Measurements from ENCODE around the gene IL2RA.

IL2RA gene

GRCh38 chr10:6082496-6083395 is 20.6 kb upstream of the IL2RA start:
- no peak for DNase-seq (ENCODE audit: low read depth)
- H3K4me3 ChIP-seq (ENCODE audit: low read length), result no peak overlapping the region
- no peak for TF ChIP-seq CTCF (conservative IDR thresholded peaks at IDR 0.05; ENCODE audit: low read depth, low read length)

- no peak for TF ChIP-seq CTCF (conservative IDR thresholded peaks at IDR 0.05; ENCODE audit: low read depth, low read length)
- no peak for DNase-seq (ENCODE audit: low read depth)
- no peak overlapping the region for H3K4me3 ChIP-seq (ENCODE audit: low read length)
Measured at GRCh38 chr10:6080417-6080973, 18.3 kb upstream of the IL2RA start.

- no peak for TF ChIP-seq CTCF (conservative IDR thresholded peaks at IDR 0.05; ENCODE audit: low read depth, low read length)
- H3K4me3 ChIP-seq (ENCODE audit: low read length), result no peak overlapping the region
- no peak for DNase-seq (ENCODE audit: low read depth)
Measured at GRCh38 chr10:6079044-6079443, 16.9 kb upstream of the IL2RA start.

GRCh38 chr10:6077071-6077675 is 15.0 kb upstream of the IL2RA start:
- DNase-seq (ENCODE audit: low read depth), result no peak
- H3K4me3 ChIP-seq (ENCODE audit: low read length), result no peak overlapping the region
- no peak for TF ChIP-seq CTCF (conservative IDR thresholded peaks at IDR 0.05; ENCODE audit: low read depth, low read length)

- no peak for DNase-seq (ENCODE audit: low read depth)
- no peak for TF ChIP-seq CTCF (conservative IDR thresholded peaks at IDR 0.05; ENCODE audit: low read depth, low read length)
- H3K4me3 ChIP-seq (ENCODE audit: low read length), result no peak overlapping the region
Measured at GRCh38 chr10:6074489-6075301, 12.5 kb upstream of the IL2RA start.

- H3K4me3 ChIP-seq (ENCODE audit: low read length), result no peak overlapping the region
- no peak for DNase-seq (ENCODE audit: low read depth)
Measured at GRCh38 chr10:6072215-6072934, 10.2 kb upstream of the IL2RA start.

More at GRCh38 chr10:6072215-6072934, 10.2 kb upstream of the IL2RA start:
- no peak for TF ChIP-seq CTCF (conservative IDR thresholded peaks at IDR 0.05; ENCODE audit: low read depth, low read length)
